H9 (cell line): ENCODE measurements around the gene FUS. TPM values are rescaled to one million over a fixed set of nuclear protein-coding genes. Genes with fewer than 3 reads are reported as not detected.
A peak's percentile ranks its signal among the peaks of the same experiment; 100 is the strongest.

Source experiments
- DNase-seq: peaks from one replicate; pipeline ENCODE4 v3.0.0-alpha.2; 2017
- H2AFZ ChIP-seq: one replicate; pipeline ENCODE4 v1.6.1; 2013; ENCODE audit warnings: mild to moderate bottlenecking, low read length, control low read depth, moderate library complexity
- H2AK5ac ChIP-seq: 2 replicates; pipeline ENCODE4 v1.6.1; 2013; ENCODE audit warnings: low read length, control low read depth, mixed read lengths; ENCODE audit not compliant: insufficient read length
- H2BK120ac ChIP-seq: one replicate; pipeline ENCODE4 v1.6.1; 2013; ENCODE audit warnings: low read depth, mild to moderate bottlenecking, low read length, control low read depth, inconsistent platforms; ENCODE audit not compliant: poor library complexity, severe bottlenecking
- H2BK12ac ChIP-seq: 2 replicates; pipeline ENCODE4 v1.6.1; 2013; ENCODE audit warnings: low read length, control low read depth, mixed read lengths, low read depth; ENCODE audit not compliant: insufficient read length
- H2BK15ac ChIP-seq: 2 replicates; pipeline ENCODE4 v1.6.1; 2013; ENCODE audit warnings: low read depth, low read length, control low read depth
- H2BK20ac ChIP-seq: one replicate; pipeline ENCODE4 v1.6.1; 2013; ENCODE audit warnings: low read depth, mild to moderate bottlenecking, low read length, control low read depth, inconsistent platforms; ENCODE audit not compliant: poor library complexity, severe bottlenecking
- H2BK5ac ChIP-seq: 2 replicates; pipeline ENCODE4 v1.6.1; 2013; ENCODE audit warnings: low read length, control low read depth, mixed read lengths; ENCODE audit not compliant: insufficient read length
- H3K14ac ChIP-seq: 2 replicates; pipeline ENCODE4 v1.6.1; 2013; ENCODE audit warnings: low read length, control low read depth; ENCODE audit not compliant: insufficient read depth
- H3K18ac ChIP-seq: 2 replicates; pipeline ENCODE4 v1.6.1; 2013; ENCODE audit warnings: low read depth, mild to moderate bottlenecking, mixed read lengths, low read length, control low read depth; ENCODE audit not compliant: insufficient read length
- H3K23ac ChIP-seq: 2 replicates; pipeline ENCODE4 v1.6.1; 2013; ENCODE audit warnings: low read length, control low read depth, mixed read lengths, low read depth; ENCODE audit not compliant: insufficient read length
- H3K23me2 ChIP-seq: 2 replicates; pipeline ENCODE4 v1.6.1; 2013; ENCODE audit warnings: low read depth, mild to moderate bottlenecking, mixed read lengths, low read length, control low read depth; ENCODE audit not compliant: insufficient read length, poor library complexity, severe bottlenecking
- H3K27ac ChIP-seq: 2 replicates; pipeline ENCODE4 v1.5.1; 2013; ENCODE audit warnings: low read length, control low read depth, mixed read lengths, low read depth; ENCODE audit not compliant: insufficient read length
- H3K27me3 ChIP-seq: 2 replicates; pipeline ENCODE4 v1.6.1; 2013; ENCODE audit warnings: low read length, control low read depth, inconsistent platforms; ENCODE audit not compliant: insufficient read depth
- H3K4ac ChIP-seq: 2 replicates; pipeline ENCODE4 v1.6.1; 2013; ENCODE audit warnings: low read depth, mild to moderate bottlenecking, control low read depth, inconsistent platforms, low read length, moderate library complexity
- H3K4me1 ChIP-seq: 2 replicates; pipeline ENCODE4 v1.6.1; 2013; ENCODE audit warnings: low read length, control low read depth, inconsistent platforms; ENCODE audit not compliant: insufficient read depth
- H3K4me2 ChIP-seq: 2 replicates; pipeline ENCODE4 v1.6.1; 2013; ENCODE audit warnings: low read length, control low read depth, mixed read lengths; ENCODE audit not compliant: insufficient read length, insufficient read depth
- H3K56ac ChIP-seq: 2 replicates; pipeline ENCODE4 v1.6.1; 2013; ENCODE audit warnings: low read depth, mild to moderate bottlenecking, mixed read lengths, low read length, control low read depth; ENCODE audit not compliant: insufficient read length
- H3K79me1 ChIP-seq: 2 replicates; pipeline ENCODE4 v1.6.1; 2013; ENCODE audit warnings: low read depth, mild to moderate bottlenecking, moderate library complexity, low read length, control low read depth, inconsistent platforms; ENCODE audit not compliant: insufficient read depth, poor library complexity, severe bottlenecking
- H3K79me2 ChIP-seq: 2 replicates; pipeline ENCODE4 v1.6.1; 2013; ENCODE audit warnings: low read length, control low read depth, inconsistent platforms; ENCODE audit not compliant: insufficient read depth
- H3K9ac ChIP-seq: 2 replicates; pipeline ENCODE4 v1.6.1; 2013; ENCODE audit warnings: low read length, control low read depth, mixed read lengths; ENCODE audit not compliant: insufficient read length; ENCODE audit errors: extremely low read depth
- H3K9me3 ChIP-seq: one replicate; pipeline ENCODE4 v1.6.1; 2013; ENCODE audit warnings: low read depth, low read length, inconsistent platforms; ENCODE audit not compliant: control insufficient read depth
- H3T11ph ChIP-seq: one replicate; pipeline ENCODE4 v1.6.1; 2013; ENCODE audit warnings: mild to moderate bottlenecking, low read length, control low read depth, inconsistent platforms
- H4K20me1 ChIP-seq: one replicate; pipeline ENCODE4 v1.6.1; 2013; ENCODE audit not compliant: control insufficient read depth, insufficient read length, insufficient read depth
- H4K5ac ChIP-seq: 2 replicates; pipeline ENCODE4 v1.6.1; 2013; ENCODE audit warnings: low read depth, mild to moderate bottlenecking, mixed read lengths, low read length, control low read depth; ENCODE audit not compliant: insufficient read length
- H4K8ac ChIP-seq: replicated peaks from 2 replicates; pipeline ENCODE4 v1.6.1; 2013; ENCODE audit warnings: low read length, control low read depth, mixed read lengths, low read depth; ENCODE audit not compliant: insufficient read length
- H4K91ac ChIP-seq: 2 replicates; pipeline ENCODE4 v1.6.1; 2013; ENCODE audit warnings: low read depth, mild to moderate bottlenecking, moderate library complexity, mixed read lengths, low read length, control low read depth; ENCODE audit not compliant: insufficient read length
- H3K27ac Mint-ChIP-seq, 3 experiments: 2 replicates in 2 of 3; 3 replicates in 1 of 3; pipeline ENCODE4 v1.8.0; 2020 to 2021; ENCODE audit warnings: mixed read lengths in 3 of 3, mild to moderate bottlenecking in 1 of 3, moderate library complexity in 1 of 3
- H3K27me3 Mint-ChIP-seq: 2 replicates; pipeline ENCODE4 v1.8.0; 2021; ENCODE audit warnings: low read depth, mild to moderate bottlenecking, moderate library complexity, mixed read lengths
- H3K36me3 Mint-ChIP-seq, 3 experiments: 2 replicates in 2 of 3; 3 replicates in 1 of 3; pipeline ENCODE4 v1.8.0; 2020 to 2021; ENCODE audit warnings: low read depth in 3 of 3, mixed read lengths in 3 of 3; ENCODE audit not compliant: insufficient read depth in 1 of 3
- H3K4me1 Mint-ChIP-seq, 2 experiments: 2 replicates each; pipeline ENCODE4 v1.8.0; 2020; ENCODE audit warnings: mixed read lengths in 2 of 2
- H3K4me3 Mint-ChIP-seq, 2 experiments: 2 replicates in 1 of 2; 3 replicates in 1 of 2; pipeline ENCODE4 v1.8.0; 2020 to 2021; ENCODE audit warnings: mild to moderate bottlenecking in 2 of 2, mixed read lengths in 2 of 2, moderate library complexity in 1 of 2
- H3K9me3 Mint-ChIP-seq, 2 experiments: 2 replicates in 1 of 2; 3 replicates in 1 of 2; pipeline ENCODE4 v1.8.0; 2020; ENCODE audit warnings: mild to moderate bottlenecking in 2 of 2, mixed read lengths in 2 of 2, moderate library complexity in 1 of 2
- WGBS: extraction: QIAGEN DNeasy Blood & Tissue Kit; methylation state at CpG from one replicate; pipeline ENCODE4 v1.1.7; 2013; ENCODE audit warnings: missing lambda C conversion rate, low lambda C conversion rate, mixed read lengths; ENCODE audit not compliant: insufficient read length; ENCODE audit errors: extremely low coverage; 5-methylcytosine and 5-hydroxymethylcytosine counted together
- total RNA-seq: library from RNA; stranded (reverse); gene quantifications from 2 replicates; pipeline ENCODE4 v1.2.1, GENCODE V29; 2021
- TF ChIP-seq, protein P1 (sequence below): fragments of 200-600 bp; sonication (generic); conservative IDR thresholded peaks from 3 replicates; pipeline ENCODE4 v1.8.0; 2021; ENCODE audit warnings: antibody characterized with exemption, mild to moderate bottlenecking

FUS gene
- total RNA-seq, 1 experiment from 2014 or later: 1,034 TPM

DNA sequence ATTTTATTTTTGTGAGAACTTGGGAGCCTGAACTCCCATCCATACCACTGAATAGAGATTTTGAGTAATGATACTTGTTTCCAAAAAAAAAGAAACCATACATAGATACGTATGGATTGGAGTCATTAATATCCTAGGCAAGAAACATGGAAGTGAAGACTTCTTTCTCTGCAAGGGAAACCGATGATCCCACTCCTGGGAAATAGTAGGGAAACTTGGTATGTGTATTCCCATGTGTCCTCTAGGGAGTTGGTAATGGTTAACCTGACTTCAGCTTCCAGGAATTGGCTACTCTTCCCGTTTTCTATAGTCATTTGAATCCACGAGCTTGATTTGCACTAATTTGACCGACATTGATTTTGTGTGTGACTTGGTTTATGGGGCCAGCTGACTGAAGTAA, 5.4 kb downstream of the FUS start:
- Histone ChIP-seq H3K9me3 (no peaks in the 10 kb centered on the region), H3K9ac (no peak overlapping the region), H2BK20ac (no peak overlapping the region), H3T11ph (no peak overlapping the region), H2BK120ac (no peak overlapping the region), H2AFZ (no peak overlapping the region), H3K4me2 (no peak overlapping the region), H3K79me2 (peaks cover 42% of the 10 kb centered on the region), H4K5ac (no peak overlapping the region), H2AK5ac (no peak overlapping the region), H3K4me1 (no peaks in the 10 kb centered on the region), H3K18ac (no peak overlapping the region), H3K56ac (no peak overlapping the region), H2BK15ac (no peak overlapping the region), H4K8ac (no peak overlapping the region), H4K91ac (no peak overlapping the region), H3K23ac (no peak overlapping the region), H3K27me3 (no peaks in the 10 kb centered on the region), H3K4ac (no peak overlapping the region), H2BK5ac (no peak overlapping the region), H4K20me1 (no peaks in the 10 kb centered on the region), H3K27ac (no peak overlapping the region), H2BK12ac (no peak overlapping the region), H3K14ac (no peak overlapping the region), H3K79me1 (peaks cover 19% of the 10 kb centered on the region), H3K23me2 (peaks cover 9% of the 10 kb centered on the region)
- H3K9me3 Mint-ChIP-seq: no peaks in the 10 kb centered on the region; a peak in 2 of 5 replicates
- peaks cover 92 to 96% (median 95%) of the 10 kb centered on the region in 3 experiments for H3K36me3 Mint-ChIP-seq
- DNase-seq: no peak
- H3K4me1 Mint-ChIP-seq: peaks cover 25 to 36% of the 10 kb centered on the region in 2 experiments
- no CpG with 5 or more reads among the region's 5 CpGs for WGBS
- no peak overlapping the region; a peak in 1 of 5 replicates for H3K4me3 Mint-ChIP-seq
- TF ChIP-seq, protein P1, sequence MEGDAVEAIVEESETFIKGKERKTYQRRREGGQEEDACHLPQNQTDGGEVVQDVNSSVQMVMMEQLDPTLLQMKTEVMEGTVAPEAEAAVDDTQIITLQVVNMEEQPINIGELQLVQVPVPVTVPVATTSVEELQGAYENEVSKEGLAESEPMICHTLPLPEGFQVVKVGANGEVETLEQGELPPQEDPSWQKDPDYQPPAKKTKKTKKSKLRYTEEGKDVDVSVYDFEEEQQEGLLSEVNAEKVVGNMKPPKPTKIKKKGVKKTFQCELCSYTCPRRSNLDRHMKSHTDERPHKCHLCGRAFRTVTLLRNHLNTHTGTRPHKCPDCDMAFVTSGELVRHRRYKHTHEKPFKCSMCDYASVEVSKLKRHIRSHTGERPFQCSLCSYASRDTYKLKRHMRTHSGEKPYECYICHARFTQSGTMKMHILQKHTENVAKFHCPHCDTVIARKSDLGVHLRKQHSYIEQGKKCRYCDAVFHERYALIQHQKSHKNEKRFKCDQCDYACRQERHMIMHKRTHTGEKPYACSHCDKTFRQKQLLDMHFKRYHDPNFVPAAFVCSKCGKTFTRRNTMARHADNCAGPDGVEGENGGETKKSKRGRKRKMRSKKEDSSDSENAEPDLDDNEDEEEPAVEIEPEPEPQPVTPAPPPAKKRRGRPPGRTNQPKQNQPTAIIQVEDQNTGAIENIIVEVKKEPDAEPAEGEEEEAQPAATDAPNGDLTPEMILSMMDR: no peak
- H3K27ac Mint-ChIP-seq: 0 out of 7 replicates have a peak overlapping the region, but pooled peaks of 1 of the 3 experiments have one; percentile 48
- peaks cover 4% of the 10 kb centered on the region for H3K27me3 Mint-ChIP-seq
